ENCODE data around the gene SLC6A8. TPM values are rescaled to one million over a fixed set of nuclear protein-coding genes. Genes with fewer than 3 reads are reported as not detected.

Gene SLC6A8
- 3.5 TPM in 2 replicates for total RNA-seq

- Mint-ChIP-seq H3K27ac (no peak within 1 kb of the TSS), H3K27me3 (peaks cover 19% of the 10 kb centered on the region), H3K9me3 (no peaks in the 10 kb centered on the region), H3K4me3 (peak within 1 kb of the TSS; percentile 78), H3K4me1 (no peaks in the 10 kb centered on the region), H3K36me3 (ENCODE audit: low read depth) (no peaks in the 10 kb centered on the region)
- intact Hi-C loops (cut with micrococcal nuclease): loop anchor here (5.0 kb wide), 1 partner anchor 35 kb away; the partner anchor contains the start of genes ABCD1 and BCAP31
- DNase-seq: peak; percentile 78
These were observed at the start of gene SLC6A8 for GRCh38 chrX:153687121-153688039. TSS of gene SLC6A8 (plus strand) at chrX:153687926. CDS start at chrX:153688575, 649 bp downstream.

DNA sequence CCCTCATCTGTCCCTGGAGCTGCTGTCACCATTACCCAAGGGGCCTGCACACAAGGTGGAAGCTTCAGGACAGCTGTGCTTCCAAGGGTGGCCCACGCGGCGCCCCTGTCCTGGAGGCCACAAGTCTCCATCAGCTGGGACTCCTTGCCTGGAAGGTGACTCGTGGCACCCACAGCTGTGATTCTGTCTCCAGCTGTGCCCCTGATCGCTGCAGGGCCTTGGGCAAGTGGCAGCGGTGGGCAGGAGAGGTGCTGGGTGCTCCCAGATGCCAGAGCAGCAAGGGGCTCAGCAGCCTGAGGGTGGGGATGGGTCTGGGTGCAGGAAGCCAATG, 49.7 kb upstream of the SLC6A8 start:
- Mint-ChIP-seq H3K4me3 (no peak overlapping the region), H3K9me3 (no peaks in the 10 kb centered on the region), H3K4me1 (peaks cover 8% of the 10 kb centered on the region), H3K27me3 (peaks cover 13% of the 10 kb centered on the region), H3K36me3 (ENCODE audit: low read depth) (no peaks in the 10 kb centered on the region), H3K27ac (no peak overlapping the region)
- no peak for DNase-seq
- intact Hi-C loops (cut with micrococcal nuclease): no loop called here

DNA sequence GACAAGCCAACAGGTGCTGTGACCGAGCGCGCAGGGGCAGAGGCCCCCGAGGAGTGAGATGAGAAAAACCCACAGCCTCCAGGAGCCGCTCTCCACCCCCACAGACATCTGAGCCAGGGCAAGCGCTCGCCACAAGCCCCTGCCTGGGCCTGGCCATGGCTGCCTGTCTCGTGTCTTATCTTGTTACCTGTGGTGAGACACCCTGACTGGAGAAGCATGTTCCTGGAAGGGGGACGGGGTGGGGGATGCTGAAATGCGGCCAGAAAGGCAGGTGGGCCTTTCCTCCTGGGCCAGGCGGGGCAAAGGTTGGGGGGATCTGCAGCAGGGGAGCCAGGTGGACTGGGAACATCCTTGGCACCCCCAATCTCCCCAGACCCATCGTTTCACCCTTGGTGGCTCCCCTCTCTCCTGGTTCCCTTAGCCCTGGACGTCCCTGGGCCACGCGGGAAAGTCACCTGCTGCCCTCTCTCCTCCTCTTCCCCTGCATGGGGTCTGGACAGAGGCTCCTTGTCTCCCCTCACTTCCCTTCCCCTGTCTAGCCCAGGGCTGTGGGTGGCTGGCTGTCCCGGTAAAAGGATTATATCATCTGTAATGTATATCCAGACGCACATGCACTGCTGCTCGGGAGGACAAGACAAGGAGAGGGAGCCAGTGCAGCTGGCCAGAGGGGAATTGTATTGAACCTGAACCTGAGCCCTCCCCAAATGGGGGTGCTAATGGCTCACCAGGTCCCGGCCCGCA, 49.1 kb upstream of the SLC6A8 start:
- no peak for DNase-seq
- Mint-ChIP-seq H3K4me1 (peaks cover 9% of the 10 kb centered on the region), H3K9me3 (no peaks in the 10 kb centered on the region), H3K27me3 (peaks cover 17% of the 10 kb centered on the region), H3K27ac (no peak overlapping the region), H3K36me3 (ENCODE audit: low read depth) (no peaks in the 10 kb centered on the region), H3K4me3 (no peak overlapping the region)
- intact Hi-C loops (cut with micrococcal nuclease): no loop called here

GRCh38 chrX:153639177-153640044, 48.3 kb upstream of the SLC6A8 start:
- intact Hi-C loops (cut with micrococcal nuclease): no loop called here
- no peak overlapping the region for H3K27ac Mint-ChIP-seq

DNA sequence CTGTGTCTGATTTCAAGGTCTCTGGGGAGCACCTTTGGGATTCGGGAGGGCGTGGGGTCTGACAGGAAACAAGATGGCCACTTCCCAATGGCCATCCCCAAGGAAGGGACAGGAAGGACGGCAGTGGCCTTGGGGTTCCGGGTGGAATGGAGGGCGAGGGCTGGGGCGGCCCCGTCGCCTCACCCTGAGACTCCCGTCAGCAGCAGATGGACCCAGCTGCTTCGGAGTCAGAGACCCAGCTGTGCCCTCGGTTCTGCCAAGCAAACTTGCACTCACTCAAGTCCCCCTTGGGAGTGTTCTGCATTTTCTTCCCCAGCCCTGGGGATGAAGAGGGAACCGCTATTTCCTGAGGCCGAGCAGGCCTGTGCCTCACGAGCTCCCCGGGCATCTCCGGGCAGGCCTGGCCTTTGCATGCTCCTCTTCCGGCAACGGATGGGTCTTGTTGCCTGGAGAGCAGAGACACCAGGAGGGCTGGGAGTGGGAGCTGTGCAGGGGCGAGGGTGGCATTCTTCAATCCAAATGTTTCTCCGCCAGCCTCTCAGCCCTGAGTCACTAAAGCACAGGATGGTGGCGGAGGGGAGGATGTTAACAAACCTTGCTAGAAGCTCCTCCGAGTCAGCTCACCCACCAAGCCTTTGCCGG, 47.6 kb upstream of the SLC6A8 start:
- H3K9me3 Mint-ChIP-seq: no peaks in the 10 kb centered on the region
- H3K4me1 Mint-ChIP-seq: peaks cover 9% of the 10 kb centered on the region
- intact Hi-C loops (cut with micrococcal nuclease): no loop called here
- H3K27me3 Mint-ChIP-seq: peaks cover 23% of the 10 kb centered on the region
- H3K36me3 Mint-ChIP-seq (ENCODE audit: low read depth): no peaks in the 10 kb centered on the region
- no peak for DNase-seq
- no peak overlapping the region for H3K4me3 Mint-ChIP-seq
- H3K27ac Mint-ChIP-seq: no peak overlapping the region

More at GRCh38 chrX:153639177-153640044, 48.3 kb upstream of the SLC6A8 start:
- Mint-ChIP-seq H3K9me3 (no peaks in the 10 kb centered on the region), H3K27me3 (peaks cover 17% of the 10 kb centered on the region), H3K4me1 (peaks cover 9% of the 10 kb centered on the region), H3K36me3 (ENCODE audit: low read depth) (no peaks in the 10 kb centered on the region), H3K4me3 (no peak overlapping the region)
- no peak for DNase-seq

DNA sequence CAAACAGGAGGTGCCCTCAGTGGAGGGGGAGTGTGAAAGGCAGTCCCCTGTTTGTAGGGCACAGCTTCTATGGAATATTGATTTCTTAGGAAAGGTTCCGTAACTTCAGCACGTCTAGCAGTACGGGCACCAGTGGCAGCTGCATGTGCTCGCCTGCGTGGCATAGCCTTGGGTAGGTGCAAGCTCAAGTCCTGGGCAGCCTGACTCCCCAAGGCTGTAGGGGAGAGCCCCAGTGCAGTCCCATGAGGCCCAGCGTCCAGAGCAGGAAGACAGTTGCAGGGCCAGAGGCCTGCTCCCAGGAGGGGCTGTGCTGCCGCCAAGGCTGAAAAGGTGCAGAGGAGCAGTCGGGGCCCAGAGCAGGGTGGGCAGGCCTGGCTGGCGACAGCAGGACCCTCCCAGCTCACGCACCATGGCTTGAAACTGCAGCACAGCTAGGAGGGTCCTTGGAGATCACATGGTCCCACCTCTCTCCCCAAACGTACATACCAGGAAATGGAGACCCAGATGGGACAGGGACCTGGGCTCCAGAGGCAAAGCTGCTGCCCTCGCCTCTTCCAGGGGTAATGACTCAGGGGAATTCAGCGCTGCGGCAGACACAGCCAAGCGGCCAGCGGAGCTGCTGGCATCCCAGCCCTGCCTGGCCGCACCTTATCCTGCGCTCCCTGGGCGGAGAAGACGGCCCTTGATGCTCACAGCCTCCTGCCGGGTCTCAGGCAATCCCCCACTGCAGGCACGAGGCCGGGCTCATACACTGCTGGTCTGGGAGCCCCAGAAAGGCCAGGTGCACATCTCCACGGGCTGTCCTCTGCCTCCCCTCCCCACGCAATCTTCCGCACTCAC, 46.8 kb upstream of the SLC6A8 start:
- no peak overlapping the region for H3K4me3 Mint-ChIP-seq
- H3K4me1 Mint-ChIP-seq: peaks cover 9% of the 10 kb centered on the region
- no peak overlapping the region for H3K27ac Mint-ChIP-seq
- H3K27me3 Mint-ChIP-seq: peaks cover 30% of the 10 kb centered on the region
- DNase-seq: no peak
- intact Hi-C loops (cut with micrococcal nuclease): no loop called here
- no peaks in the 10 kb centered on the region for H3K9me3 Mint-ChIP-seq
- H3K36me3 Mint-ChIP-seq (ENCODE audit: low read depth): no peaks in the 10 kb centered on the region

DNA sequence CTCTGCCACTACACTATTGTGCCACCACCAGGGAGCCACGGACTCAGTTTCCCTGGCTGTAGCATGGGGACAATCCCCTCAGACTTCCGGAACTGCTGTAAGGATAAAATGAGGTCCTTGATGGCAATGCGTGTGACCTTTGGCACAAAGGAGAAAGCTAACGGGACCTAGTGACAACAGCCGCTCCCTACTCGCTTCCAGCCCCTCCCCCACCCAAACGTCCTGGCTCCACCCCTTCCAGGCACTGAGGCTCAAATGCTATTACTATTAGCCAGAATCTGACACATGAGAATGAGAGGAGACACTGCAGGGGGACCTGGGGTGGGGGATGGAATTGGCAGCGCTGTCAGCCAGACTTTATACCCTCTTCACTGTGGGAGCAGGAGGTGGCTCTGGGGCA, 46.1 kb upstream of the SLC6A8 start:
- intact Hi-C loops (cut with micrococcal nuclease): no loop called here
- peaks cover 34% of the 10 kb centered on the region for H3K27me3 Mint-ChIP-seq
- no peak overlapping the region for H3K27ac Mint-ChIP-seq
- peaks cover 9% of the 10 kb centered on the region for H3K4me1 Mint-ChIP-seq
- no peak for DNase-seq
- H3K4me3 Mint-ChIP-seq: peak overlapping the region; percentile 45
- no peaks in the 10 kb centered on the region for H3K9me3 Mint-ChIP-seq
- no peaks in the 10 kb centered on the region for H3K36me3 Mint-ChIP-seq (ENCODE audit: low read depth)

- no peaks in the 10 kb centered on the region for H3K36me3 Mint-ChIP-seq (ENCODE audit: low read depth)
These were observed 45.6 kb upstream of the SLC6A8 start for GRCh38 chrX:153642051-153642654.

GRCh38 chrX:153642655-153643430, 44.9 kb upstream of the SLC6A8 start:
- no peak overlapping the region for H3K27ac Mint-ChIP-seq
- no peaks in the 10 kb centered on the region for H3K9me3 Mint-ChIP-seq
- H3K4me3 Mint-ChIP-seq: peak overlapping the region; percentile 72
- peaks cover 36% of the 10 kb centered on the region for H3K27me3 Mint-ChIP-seq
- DNase-seq: no peak
- H3K36me3 Mint-ChIP-seq (ENCODE audit: low read depth): no peaks in the 10 kb centered on the region
- intact Hi-C loops (cut with micrococcal nuclease): no loop called here
- peaks cover 10% of the 10 kb centered on the region for H3K4me1 Mint-ChIP-seq

More at GRCh38 chrX:153642051-153642654, 45.6 kb upstream of the SLC6A8 start:
- H3K4me1 Mint-ChIP-seq: peaks cover 9% of the 10 kb centered on the region
- H3K9me3 Mint-ChIP-seq: no peaks in the 10 kb centered on the region
- H3K4me3 Mint-ChIP-seq: no peak overlapping the region
- peaks cover 34% of the 10 kb centered on the region for H3K27me3 Mint-ChIP-seq
- intact Hi-C loops (cut with micrococcal nuclease): no loop called here
- peak; percentile 71 for DNase-seq
- no peak overlapping the region for H3K27ac Mint-ChIP-seq

- Mint-ChIP-seq H3K27me3 (peaks cover 41% of the 10 kb centered on the region), H3K4me1 (peaks cover 10% of the 10 kb centered on the region), H3K27ac (no peak overlapping the region), H3K36me3 (ENCODE audit: low read depth) (no peaks in the 10 kb centered on the region), H3K9me3 (no peaks in the 10 kb centered on the region), H3K4me3 (peak overlapping the region; percentile 23)
- intact Hi-C loops (cut with micrococcal nuclease): no loop called here
- peak; percentile 73 for DNase-seq
These were observed 44.0 kb upstream of the SLC6A8 start for GRCh38 chrX:153643431-153644351.
